SH-SY5Y (cell line): Measurements from ENCODE around the gene ALG14.

Experiments
- GATA2 ChIP-seq: IDR thresholded peaks from 2 replicates; pipeline ENCODE4 v1.6.1; 2011; ENCODE audit warnings: mild to moderate bottlenecking, low read depth, low read length
- GATA3 ChIP-seq: IDR thresholded peaks from 2 replicates; pipeline ENCODE4 v1.6.1; 2011; ENCODE audit warnings: low read depth, mild to moderate bottlenecking, low read length, moderate library complexity

DNA sequence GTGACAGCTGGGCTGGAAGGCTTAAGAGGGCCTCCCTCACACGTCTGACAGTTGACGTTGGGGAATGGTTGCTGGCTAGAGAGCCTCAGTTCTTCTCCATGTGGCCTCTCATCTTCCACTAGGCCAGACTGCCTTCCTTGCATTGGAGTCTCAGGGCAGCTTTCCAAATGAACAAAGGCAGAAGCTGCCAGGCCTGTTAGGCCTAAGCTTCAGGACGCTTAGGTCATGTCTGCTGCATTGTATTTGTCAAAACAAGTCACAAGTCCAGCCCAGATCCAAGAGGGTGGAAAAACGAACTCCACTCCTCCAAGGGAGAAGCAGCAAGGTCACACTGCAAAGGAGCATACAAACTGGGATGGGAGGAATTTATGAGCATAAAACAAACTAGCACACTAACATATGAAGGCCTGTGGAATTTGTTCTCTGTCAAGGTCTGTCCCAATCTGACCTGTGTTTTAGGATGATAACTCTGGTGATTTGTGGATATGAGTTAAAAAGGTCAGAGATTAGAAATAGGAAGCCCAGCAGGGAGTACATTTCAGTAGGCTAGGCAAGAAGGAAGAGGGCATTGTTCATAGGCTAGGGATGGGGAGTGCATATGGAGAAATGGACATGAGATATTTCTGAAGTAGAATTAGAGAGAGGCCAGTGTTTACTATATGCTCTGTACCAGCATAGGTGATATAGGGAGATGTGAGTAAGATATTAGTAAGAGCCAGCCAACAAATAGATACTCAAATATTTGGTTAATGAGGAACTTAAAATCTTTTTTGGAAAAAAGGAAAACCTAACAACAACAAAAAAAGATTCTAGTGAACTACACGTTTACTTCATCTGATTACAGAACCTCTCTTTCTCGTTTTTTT is 116.8 kb downstream of the ALG14 start:
- no peak for TF ChIP-seq GATA3
- TF ChIP-seq GATA2 = no peak
